Dendritic cell treated with granulocyte-macrophage colony-stimulating factor and Interleukin-4, amounts not matched to agents 40 ng/mL and 50 ng/mL, for 4 days (primary cell): ENCODE results near the gene ZNF385A.

Experiments used
- H3K27ac Mint-ChIP-seq: one replicate; pipeline ENCODE4 v1.8.0; 2022; ENCODE audit warnings: mild to moderate bottlenecking, mixed read lengths
- H3K27me3 Mint-ChIP-seq: one replicate; pipeline ENCODE4 v1.8.0; 2022; ENCODE audit warnings: mild to moderate bottlenecking, mixed read lengths
- H3K36me3 Mint-ChIP-seq: one replicate; pipeline ENCODE4 v1.8.0; 2022; ENCODE audit warnings: low read depth, mixed read lengths
- H3K4me1 Mint-ChIP-seq: one replicate; pipeline ENCODE4 v1.8.0; 2022; ENCODE audit warnings: low read depth, mixed read lengths
- H3K4me3 Mint-ChIP-seq: one replicate; pipeline ENCODE4 v1.8.0; 2022; ENCODE audit warnings: mild to moderate bottlenecking, moderate library complexity, mixed read lengths
- H3K9me3 Mint-ChIP-seq: one replicate; pipeline ENCODE4 v1.8.0; 2022; ENCODE audit warnings: mixed read lengths
- intact Hi-C: fragments of 100-400 bp; cut with micrococcal nuclease; formaldehyde crosslinking; loops from one replicate; pipeline ENCODE4 v1.15.0; 2022

Gene ZNF385A

GRCh38 chr12:54379398-54380201 is 4.9 kb downstream of the ZNF385A start:
- intact Hi-C loops = loop anchor here (1.0 kb wide), 1 partner anchor 15 kb away; no protein-coding TSS in a partner anchor
- H3K36me3 Mint-ChIP-seq = peaks cover 94% of the 10 kb centered on the region
- peak overlapping the region; percentile 70 for H3K4me3 Mint-ChIP-seq
- H3K27me3 Mint-ChIP-seq = no peaks in the 10 kb centered on the region
- no peaks in the 10 kb centered on the region for H3K9me3 Mint-ChIP-seq
- H3K4me1 Mint-ChIP-seq = peaks cover 93% of the 10 kb centered on the region
- peak overlapping the region; percentile 59 for H3K27ac Mint-ChIP-seq

GRCh38 chr12:54378796-54379397 is 5.6 kb downstream of the ZNF385A start:
- Mint-ChIP-seq H3K4me3 (peak overlapping the region; percentile 70), H3K9me3 (no peaks in the 10 kb centered on the region), H3K27ac (peak overlapping the region; percentile 50), H3K27me3 (no peaks in the 10 kb centered on the region), H3K36me3 (peaks cover 94% of the 10 kb centered on the region), H3K4me1 (peaks cover 93% of the 10 kb centered on the region)
- intact Hi-C loops = loop anchor here (1.0 kb wide), 1 partner anchor 15 kb away; no protein-coding TSS in a partner anchor

DNA sequence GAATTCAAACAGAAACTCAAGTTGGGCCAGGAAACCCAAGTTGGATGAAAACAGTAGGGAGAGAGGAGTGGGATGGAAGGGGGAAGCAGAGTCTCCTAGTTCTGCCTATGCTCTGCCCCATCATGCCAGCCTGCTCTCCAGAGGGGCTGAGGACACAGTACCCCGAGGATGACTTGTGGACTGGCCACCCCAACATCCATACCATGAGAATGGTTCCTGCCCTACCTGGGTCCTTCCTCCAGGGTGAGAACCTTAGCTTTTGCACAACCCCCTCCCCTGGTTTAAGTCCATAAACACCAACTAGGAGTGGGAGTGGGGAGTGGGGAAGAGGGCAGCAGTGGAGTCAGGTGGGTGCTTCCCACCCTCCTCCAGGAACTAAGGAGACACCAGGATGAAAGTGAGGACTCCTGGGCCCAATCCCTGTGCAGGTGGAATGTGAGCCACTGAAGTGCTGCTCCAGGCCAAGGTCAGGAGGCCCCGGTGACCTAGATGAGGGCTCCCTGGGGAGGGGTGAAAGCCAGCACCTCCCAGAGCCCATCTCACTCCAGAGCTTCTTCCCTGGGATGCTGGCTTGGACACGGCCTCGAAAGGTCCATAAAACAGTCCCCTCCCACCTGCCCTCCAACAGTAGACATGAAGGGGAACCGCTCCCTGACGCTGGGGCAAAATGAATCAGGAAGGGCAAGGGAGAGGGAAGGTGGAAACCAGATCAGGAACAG is 6.6 kb downstream of the ZNF385A start:
- Mint-ChIP-seq H3K4me3 (peak overlapping the region; percentile 56), H3K27me3 (no peaks in the 10 kb centered on the region), H3K27ac (peak overlapping the region; percentile 50), H3K36me3 (peaks cover 95% of the 10 kb centered on the region), H3K4me1 (peaks cover 93% of the 10 kb centered on the region), H3K9me3 (no peaks in the 10 kb centered on the region)
- intact Hi-C loops = no loop called here

DNA sequence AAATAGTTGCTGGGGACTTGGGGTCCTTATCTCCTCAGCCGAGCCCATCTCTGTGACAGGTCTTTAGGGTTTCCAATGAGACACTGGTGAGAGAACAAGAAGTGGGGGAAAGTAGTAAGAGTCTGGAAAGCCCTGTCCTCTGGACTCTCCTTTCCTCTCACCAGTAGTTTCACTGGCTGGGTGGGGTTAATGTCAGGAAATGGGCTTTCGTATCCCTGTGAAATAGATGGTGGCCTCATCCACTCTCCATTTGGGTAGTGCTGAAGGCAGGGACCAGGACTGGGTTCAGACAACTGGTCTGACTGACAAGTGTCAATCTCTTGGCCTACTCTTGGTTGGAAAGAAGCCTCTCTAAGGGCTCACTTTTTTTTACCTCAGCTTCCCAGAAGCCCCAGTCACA is 7.5 kb downstream of the ZNF385A start:
- H3K27me3 Mint-ChIP-seq = no peaks in the 10 kb centered on the region
- H3K4me3 Mint-ChIP-seq = no peak overlapping the region
- H3K9me3 Mint-ChIP-seq = no peaks in the 10 kb centered on the region
- intact Hi-C loops = no loop called here
- peaks cover 100% of the 10 kb centered on the region for H3K36me3 Mint-ChIP-seq
- H3K4me1 Mint-ChIP-seq = peaks cover 97% of the 10 kb centered on the region
- peak overlapping the region; percentile 45 for H3K27ac Mint-ChIP-seq

DNA sequence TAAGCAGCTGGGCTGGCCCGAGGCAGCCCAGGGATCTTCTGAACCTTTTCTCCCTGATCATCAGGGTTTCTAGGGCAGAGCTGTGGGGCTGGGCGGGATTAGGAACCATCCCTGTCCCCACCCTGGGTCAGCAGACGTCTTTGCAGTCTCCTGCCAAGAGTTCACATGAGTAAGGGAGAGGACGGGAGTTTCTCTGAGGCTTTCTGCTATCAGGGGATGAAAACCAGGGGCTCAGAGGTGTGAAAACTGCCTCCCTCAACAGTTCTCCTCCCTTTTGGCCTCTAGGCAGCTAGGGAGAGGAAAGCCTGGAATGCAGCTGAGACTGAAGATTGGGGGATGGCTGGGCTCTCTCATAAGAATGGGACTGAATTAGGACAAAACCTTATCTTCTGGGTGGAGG is 7.9 kb downstream of the ZNF385A start:
- no peak overlapping the region for H3K4me3 Mint-ChIP-seq
- intact Hi-C loops = no loop called here

GRCh38 chr12:54375259-54375579 is 9.3 kb downstream of the ZNF385A start:
- H3K27me3 Mint-ChIP-seq = no peaks in the 10 kb centered on the region
- peaks cover 94% of the 10 kb centered on the region for H3K4me1 Mint-ChIP-seq
- intact Hi-C loops = no loop called here
- peaks cover 100% of the 10 kb centered on the region for H3K36me3 Mint-ChIP-seq
- no peak overlapping the region for H3K4me3 Mint-ChIP-seq
- peak overlapping the region; percentile 18 for H3K27ac Mint-ChIP-seq
- H3K9me3 Mint-ChIP-seq = no peaks in the 10 kb centered on the region

More for the DNA sequence above, 7.9 kb downstream of the ZNF385A start:
- Mint-ChIP-seq H3K27me3 (no peaks in the 10 kb centered on the region), H3K4me1 (peaks cover 97% of the 10 kb centered on the region), H3K9me3 (no peaks in the 10 kb centered on the region), H3K36me3 (peaks cover 100% of the 10 kb centered on the region), H3K27ac (peak overlapping the region; percentile 45)

GRCh38 chr12:54374562-54375258 is 9.8 kb downstream of the ZNF385A start:
- Mint-ChIP-seq H3K27me3 (no peaks in the 10 kb centered on the region), H3K4me1 (peaks cover 94% of the 10 kb centered on the region), H3K27ac (peak overlapping the region; percentile 18), H3K36me3 (peaks cover 100% of the 10 kb centered on the region), H3K9me3 (no peaks in the 10 kb centered on the region), H3K4me3 (no peak overlapping the region)
- intact Hi-C loops = no loop called here

- Mint-ChIP-seq H3K36me3 (peaks cover 100% of the 10 kb centered on the region), H3K4me1 (peaks cover 96% of the 10 kb centered on the region), H3K9me3 (no peaks in the 10 kb centered on the region), H3K4me3 (no peak overlapping the region), H3K27me3 (no peaks in the 10 kb centered on the region), H3K27ac (peak overlapping the region; percentile 1)
- intact Hi-C loops = no loop called here
Measured at GRCh38 chr12:54373649-54374561, 10.6 kb downstream of the ZNF385A start.

- intact Hi-C loops = no loop called here
- no peaks in the 10 kb centered on the region for H3K27me3 Mint-ChIP-seq
- peaks cover 85% of the 10 kb centered on the region for H3K36me3 Mint-ChIP-seq
- H3K9me3 Mint-ChIP-seq = no peaks in the 10 kb centered on the region
- no peak overlapping the region for H3K27ac Mint-ChIP-seq
- H3K4me3 Mint-ChIP-seq = no peak overlapping the region
- H3K4me1 Mint-ChIP-seq = peaks cover 96% of the 10 kb centered on the region
Measured at GRCh38 chr12:54372113-54372806, 12.3 kb downstream of the ZNF385A start.

- intact Hi-C loops = no loop called here
- Mint-ChIP-seq H3K4me1 (peaks cover 94% of the 10 kb centered on the region), H3K4me3 (no peak overlapping the region), H3K9me3 (no peaks in the 10 kb centered on the region), H3K36me3 (peaks cover 77% of the 10 kb centered on the region), H3K27ac (no peak overlapping the region), H3K27me3 (no peaks in the 10 kb centered on the region)
Measured at GRCh38 chr12:54371328-54372112, 13.0 kb downstream of the ZNF385A start.

DNA sequence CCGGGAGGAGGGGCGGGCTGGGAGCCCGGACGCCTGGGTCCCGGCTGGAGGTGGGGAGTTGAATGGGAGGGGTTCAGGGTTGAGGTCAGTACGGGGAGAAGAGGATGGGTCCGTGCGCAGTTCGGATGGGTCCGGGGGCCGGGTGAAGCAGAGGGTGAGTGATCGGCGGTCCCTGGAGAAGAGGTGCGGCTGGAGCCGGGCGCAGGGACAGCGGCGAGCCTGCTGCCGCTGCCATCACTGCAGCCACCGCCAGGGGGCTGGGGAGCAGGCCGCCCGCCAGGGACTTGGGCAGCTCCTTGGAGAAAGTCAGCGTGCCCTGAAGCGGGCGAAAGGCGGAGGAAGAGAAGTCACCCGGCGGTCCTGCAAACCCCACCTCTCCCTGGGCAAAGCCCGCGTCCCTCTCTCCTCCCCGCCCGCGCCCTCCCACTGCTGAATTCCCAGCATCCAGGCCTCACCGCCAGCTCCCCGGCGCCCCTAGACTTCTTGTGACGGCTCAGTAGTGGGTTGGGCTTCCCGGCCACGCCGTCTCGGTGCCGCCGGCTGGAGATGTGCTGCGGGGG is 14.3 kb downstream of the ZNF385A start:
- intact Hi-C loops = no loop called here
- H3K27me3 Mint-ChIP-seq = no peaks in the 10 kb centered on the region
- peaks cover 65% of the 10 kb centered on the region for H3K36me3 Mint-ChIP-seq
- H3K4me1 Mint-ChIP-seq = peaks cover 81% of the 10 kb centered on the region
- no peaks in the 10 kb centered on the region for H3K9me3 Mint-ChIP-seq
- no peak overlapping the region for H3K4me3 Mint-ChIP-seq
- no peak overlapping the region for H3K27ac Mint-ChIP-seq
